GM12892 (cell line): ENCODE results near the gene MTHFD2.

Source experiments
- DNase-seq: peaks from one replicate; pipeline ENCODE4 v3.0.0; 2011; ENCODE audit not compliant: insufficient read length
- FAIRE-seq: peaks from 2 replicates; lab custom pipeline; 2011; peaks lifted over from hg19 to GRCh38; lab: Jason Lieb, UNC
- POLR2A ChIP-seq: IDR thresholded peaks from 2 replicates; pipeline ENCODE4 v1.6.1; 2011; ENCODE audit warnings: low read depth, low read length, control low read depth
- POLR2AphosphoS5 ChIP-seq: IDR thresholded peaks from 2 replicates; pipeline ENCODE4 v1.6.1; 2011; ENCODE audit warnings: low read depth, low read length, control low read depth
- TAF1 ChIP-seq: IDR thresholded peaks from 2 replicates; pipeline ENCODE4 v1.6.1; 2011; ENCODE audit warnings: low read depth, mild to moderate bottlenecking, control low read depth, low read length, borderline replicate concordance

MTHFD2 gene

DNA sequence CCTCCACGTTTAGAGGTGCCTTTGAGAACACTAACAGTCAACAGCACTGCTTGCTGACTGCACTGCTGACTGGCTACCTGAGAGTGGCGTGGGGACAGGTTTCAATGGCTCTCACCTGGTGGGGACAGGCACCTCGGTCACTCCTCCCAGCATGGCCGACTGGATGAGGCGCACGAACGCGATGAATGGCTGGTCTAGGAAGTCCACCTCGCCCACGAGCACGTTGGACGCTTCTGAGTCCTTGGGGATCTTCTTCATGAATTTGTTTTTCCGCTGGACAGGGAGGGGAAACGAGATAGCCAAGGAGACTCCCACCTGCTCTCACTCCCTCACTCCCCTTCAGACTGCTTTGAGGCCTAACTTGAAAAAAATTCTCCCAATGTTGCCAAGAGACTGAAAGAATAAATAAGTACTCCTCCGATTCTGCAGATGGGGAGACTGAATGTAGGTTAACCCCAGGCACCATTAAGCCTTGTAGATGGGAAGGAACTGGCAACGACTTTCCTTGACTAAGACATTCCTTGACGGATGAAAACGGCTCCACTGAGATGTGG is 57.3 kb downstream of the MTHFD2 start:
- DNase-seq: no peak
- TF ChIP-seq POLR2A (no peak), POLR2AphosphoS5 (no peak), TAF1 (no peak)
- FAIRE-seq: no peak

DNA sequence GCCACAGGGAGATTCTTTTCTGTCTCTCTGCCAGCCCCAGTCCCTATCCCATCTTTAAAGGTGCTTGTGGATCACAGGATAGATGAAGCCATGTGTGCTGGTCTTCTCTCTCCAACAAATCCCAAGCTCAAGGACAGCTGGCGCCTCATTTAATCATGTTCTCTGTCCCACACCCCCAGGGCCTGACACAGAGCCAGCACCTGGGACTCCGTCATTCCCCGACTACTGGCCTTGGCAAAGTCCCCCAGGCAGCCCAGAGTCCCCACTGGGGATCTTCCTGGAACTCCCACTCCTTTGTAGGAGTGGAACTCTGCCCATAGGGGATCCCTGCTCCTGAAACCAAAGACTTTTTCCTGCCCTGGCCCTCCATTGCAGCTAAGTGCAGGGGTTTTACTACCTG is 60.8 kb downstream of the MTHFD2 start:
- TF ChIP-seq TAF1: no peak
- TF ChIP-seq POLR2AphosphoS5: no peak
- TF ChIP-seq POLR2A: no peak
- DNase-seq (no peak), FAIRE-seq (no peak)

DNA sequence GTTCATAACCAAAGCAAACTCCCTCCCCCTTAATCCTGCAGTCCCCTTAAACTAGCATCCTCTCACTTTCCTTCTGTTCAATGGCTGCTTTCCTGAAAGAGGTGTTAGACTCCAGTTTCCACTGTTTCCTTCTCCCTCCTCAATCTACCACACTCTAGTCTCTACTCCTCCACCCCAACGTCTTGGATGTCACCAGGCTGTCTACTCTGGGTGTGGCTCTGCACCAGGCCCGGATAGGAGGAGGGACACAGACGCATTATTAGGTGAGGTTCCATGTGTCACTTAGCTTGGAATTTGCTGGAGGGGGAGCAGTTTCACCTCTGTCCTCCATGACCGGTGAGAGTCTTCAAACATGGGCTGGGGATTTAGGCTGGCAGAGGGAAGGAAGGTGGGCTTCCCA is 61.3 kb downstream of the MTHFD2 start:
- DNase-seq: no peak
- no peak for FAIRE-seq
- TF ChIP-seq TAF1: no peak
- no peak for TF ChIP-seq POLR2A
- no peak for TF ChIP-seq POLR2AphosphoS5

DNA sequence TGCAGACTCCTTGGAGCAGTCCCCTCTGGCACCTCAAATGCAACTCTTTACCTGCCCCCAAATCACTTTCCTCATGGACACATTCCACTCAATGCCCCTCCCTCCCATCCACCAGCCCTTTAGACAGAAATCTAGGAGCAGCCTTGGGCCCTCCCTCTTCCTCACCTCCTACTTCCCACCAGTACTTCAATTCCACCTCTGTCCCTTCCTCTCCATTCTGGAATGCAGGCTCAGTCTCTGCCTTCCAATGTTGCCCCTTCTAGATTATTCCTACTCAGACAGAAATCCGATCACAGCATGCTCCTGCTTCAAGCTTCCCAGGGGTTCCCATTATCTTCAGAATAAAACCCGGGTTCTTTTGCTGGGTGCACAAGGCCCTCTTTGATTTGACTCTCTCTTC is 62.1 kb downstream of the MTHFD2 start:
- TF ChIP-seq POLR2AphosphoS5: no peak
- no peak for TF ChIP-seq POLR2A
- TF ChIP-seq TAF1: no peak
- DNase-seq (no peak), FAIRE-seq (no peak)

DNA sequence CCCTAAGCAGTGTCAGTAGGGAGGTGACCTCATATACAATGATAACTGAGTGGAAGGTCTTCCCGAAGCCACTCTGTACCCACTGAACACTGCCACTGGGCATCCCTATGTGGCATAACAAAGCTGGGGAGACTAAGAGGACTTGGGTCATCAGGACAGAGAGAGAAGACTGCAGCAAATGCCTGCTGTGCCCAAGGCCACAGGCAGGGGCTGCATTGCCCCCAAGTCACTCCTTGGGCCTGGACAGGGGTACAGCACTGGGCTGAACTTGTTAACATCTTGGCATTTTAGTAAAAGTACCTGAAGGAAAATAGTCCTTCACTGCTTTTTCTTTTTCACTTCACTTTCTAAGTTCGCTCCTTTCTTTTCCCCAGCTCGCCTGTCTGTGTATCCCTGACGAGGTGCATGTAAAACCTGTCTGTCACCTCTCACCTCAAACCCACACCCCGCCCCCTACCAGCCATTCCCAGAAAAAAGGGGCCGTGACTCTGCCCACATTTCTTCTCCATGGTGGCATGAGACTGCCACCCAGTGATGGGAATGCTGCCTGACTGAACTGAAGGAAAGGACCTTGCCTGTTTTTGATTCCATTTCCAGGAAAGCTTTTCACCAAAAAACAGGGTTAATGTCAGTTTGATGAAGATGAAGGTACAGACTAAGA is 62.9 kb downstream of the MTHFD2 start:
- FAIRE-seq: no peak
- DNase-seq: no peak
- TF ChIP-seq POLR2A: no peak
- TF ChIP-seq TAF1: no peak
- TF ChIP-seq POLR2AphosphoS5: no peak

DNA sequence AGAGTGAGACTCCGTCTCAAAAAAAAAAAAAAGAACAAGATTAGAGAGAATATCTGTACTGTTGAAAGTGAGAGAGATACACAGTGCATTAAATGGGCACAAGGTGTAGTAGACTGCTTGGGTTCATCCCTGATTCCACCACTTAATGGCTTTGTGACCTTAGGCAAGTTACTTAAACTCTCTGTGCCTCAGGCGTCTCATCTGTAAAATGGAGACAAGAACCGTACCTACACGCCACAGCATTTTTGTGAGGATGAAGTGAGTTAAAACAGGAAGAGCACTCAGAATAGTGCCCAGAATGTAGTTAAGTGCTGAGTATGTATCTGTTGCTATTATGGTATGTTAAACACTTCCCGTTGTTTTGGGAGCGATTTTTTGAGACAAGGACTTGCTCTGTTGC is 64.3 kb downstream of the MTHFD2 start:
- no peak for TF ChIP-seq POLR2A
- no peak for FAIRE-seq
- DNase-seq: no peak

DNA sequence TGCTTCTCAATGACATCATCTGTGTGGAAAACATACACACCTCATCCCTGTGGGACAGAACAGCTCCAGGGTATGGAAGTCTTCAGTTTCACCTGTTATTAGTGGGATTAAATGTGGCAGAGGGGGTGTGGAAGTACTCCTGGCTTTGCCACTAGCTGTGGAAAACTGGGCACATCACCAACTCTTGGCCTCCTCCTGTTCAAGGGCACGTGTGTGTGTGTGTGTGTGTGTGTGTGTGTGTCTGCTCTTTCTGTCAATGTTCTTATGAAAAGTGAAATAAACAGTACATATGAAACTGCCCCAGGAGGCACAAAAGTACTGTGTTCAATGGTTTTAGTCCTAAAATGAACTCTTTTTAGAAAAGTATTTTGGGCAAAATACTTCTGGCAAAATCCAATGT is 65.9 kb downstream of the MTHFD2 start:
- DNase-seq: no peak
- TF ChIP-seq POLR2AphosphoS5 (no peak), POLR2A (no peak), TAF1 (no peak)
- no peak for FAIRE-seq

DNA sequence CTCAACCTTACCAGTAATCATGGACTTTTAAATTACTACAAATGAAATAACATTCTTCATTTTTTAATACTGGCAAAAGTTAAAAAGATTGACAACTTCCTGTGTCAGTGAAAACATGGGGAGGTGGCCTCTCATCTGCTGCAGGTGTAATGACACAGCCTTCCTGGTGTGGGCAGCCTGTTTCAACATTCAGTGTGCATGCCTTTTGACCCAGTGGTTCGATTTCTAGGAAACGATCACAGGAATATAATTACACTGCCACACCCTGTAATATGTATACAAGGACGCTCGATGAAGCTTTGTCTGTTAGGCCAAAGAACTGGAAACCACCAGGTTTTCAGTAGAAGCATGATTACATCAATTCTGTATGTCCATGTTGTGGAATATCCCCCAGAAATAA is 68.7 kb downstream of the MTHFD2 start:
- DNase-seq (no peak), FAIRE-seq (peak; percentile 51)
- no peak for TF ChIP-seq TAF1
- no peak for TF ChIP-seq POLR2A
- TF ChIP-seq POLR2AphosphoS5: no peak
